GM19455 (cell line): ENCODE data around the gene MSH4.
"Not testable (repeated sequence)": the region's sequence is repeated elsewhere in the genome, so short reads cannot be mapped to it uniquely, and the experiment has no call there.

ENCODE experiments used
- ATAC-seq: cut with Tn5 transposase; IDR thresholded peaks from one replicate; pipeline ENCODE4 v1.9.1; 2021; ENCODE audit not compliant: unreplicated experiment

MSH4 gene

DNA sequence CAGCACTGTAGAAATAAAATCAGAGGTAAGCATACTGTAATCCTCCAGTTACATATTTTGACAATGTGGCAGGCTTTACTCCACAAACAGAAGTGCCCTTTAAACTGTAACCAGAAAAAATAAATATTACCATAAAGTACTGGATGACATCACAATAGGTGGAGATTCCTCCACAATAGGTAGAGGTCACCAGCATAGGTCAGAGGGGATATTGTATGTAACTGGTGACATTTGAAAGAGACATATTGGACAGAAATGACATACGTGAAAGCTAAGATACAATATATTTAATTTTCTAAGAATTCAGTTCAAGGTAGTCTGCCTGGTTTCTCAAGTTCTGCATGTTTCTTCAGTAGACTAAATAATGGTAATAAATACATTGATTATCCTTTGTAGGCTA is 135.6 kb downstream of the MSH4 start, which contains the start of gene ASB17:
Gene ASB17 (minus strand): TSS at position 101 of the 400 bp plus-strand sequence. CDS start 113 bp downstream, outside the sequence.
- no peak for ATAC-seq

DNA sequence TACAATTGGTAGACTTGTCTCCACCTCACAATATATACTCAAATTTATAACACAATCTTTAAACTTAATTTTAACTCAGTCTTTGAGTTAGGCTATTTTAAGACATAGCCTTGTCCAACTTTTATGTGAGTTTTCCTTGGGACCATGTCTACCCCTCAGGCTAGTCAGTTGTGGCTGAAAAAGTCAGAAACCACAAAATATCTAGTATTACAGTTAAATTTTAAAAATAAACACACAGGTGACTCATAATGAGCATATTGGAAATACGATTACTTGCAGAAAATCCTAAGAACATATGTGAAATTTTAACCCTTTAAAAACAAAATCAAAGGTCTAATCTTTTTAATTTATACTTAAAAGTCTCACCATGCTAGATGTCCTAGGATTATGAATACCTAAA is 140.4 kb downstream of the MSH4 start:
- no peak for ATAC-seq

DNA sequence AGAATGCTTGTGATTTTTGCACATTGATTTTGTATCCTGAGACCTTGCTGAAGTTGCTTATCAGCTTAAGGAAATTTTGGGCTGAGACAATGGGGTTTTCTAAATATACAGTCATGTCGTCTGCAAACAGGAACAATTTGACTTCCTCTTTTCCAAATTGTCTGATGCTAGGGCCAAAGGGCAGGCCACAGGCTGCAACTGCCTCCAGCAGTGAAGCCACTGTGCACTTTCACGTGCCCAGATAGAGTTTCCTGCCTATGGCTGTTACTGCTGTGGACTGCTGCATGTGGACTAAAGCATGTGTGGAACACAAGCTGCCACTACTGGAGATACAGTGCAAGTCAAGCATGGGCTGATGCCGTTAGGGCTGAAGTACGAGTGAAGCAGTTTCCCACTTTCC is 146.4 kb downstream of the MSH4 start:
- not testable (repeated sequence) for ATAC-seq

DNA sequence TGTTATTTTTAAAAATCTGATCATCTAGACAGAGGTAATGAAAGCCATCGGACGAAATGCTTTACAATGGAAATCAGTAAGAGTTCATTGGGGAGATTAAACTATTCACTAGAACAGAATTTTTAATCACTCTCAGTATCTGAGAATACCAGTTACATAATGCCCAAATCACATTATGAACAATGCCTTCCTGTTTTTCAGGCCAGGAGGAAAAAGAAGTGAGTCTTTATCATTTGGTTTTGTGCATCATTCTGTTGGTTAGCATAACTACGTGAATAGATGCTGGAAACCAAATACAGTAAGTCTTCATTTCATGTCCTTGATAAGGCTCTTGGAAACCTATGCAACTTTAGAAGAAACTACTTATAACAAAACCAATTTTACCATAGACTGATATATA is 153.5 kb downstream of the MSH4 start:
- no peak for ATAC-seq

DNA sequence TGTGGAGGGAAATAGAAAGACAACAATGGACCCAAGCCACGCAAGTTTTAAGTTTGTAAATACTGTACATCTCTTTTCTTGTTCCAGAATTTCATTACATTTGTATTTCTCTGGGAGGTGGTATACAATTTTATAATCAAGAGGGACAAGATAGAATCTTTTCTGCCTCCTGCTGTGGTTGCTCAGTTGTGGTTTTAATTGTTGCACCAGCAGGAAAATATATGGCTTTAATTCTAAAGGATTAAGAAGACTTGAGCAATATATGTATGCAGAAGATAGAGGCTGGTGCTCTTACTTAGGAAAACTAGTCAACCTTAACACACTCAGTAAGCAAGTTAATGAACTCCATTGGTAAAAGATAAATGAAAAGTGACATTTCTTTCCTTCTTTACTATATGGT is 155.3 kb downstream of the MSH4 start:
- no peak for ATAC-seq

DNA sequence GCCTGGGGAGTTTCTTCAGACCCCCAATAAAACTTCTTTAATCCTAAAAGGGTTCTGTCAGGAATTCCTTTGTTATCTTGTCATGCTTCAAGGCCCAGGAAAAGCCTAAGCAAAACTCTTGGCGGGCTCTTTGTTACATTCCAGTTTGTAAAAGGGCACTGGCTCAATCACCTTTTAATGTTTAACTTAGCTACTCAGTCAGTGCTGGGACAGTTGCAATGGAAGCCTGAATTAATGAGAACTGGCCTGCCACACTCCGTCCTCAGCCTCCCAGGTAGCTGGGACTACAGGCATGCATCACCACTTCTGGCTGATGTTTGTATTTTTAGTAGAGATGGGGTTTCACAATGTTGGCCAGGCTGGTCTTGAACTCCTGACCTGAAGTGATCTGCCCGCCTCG is 156.8 kb downstream of the MSH4 start:
- ATAC-seq, result no peak

DNA sequence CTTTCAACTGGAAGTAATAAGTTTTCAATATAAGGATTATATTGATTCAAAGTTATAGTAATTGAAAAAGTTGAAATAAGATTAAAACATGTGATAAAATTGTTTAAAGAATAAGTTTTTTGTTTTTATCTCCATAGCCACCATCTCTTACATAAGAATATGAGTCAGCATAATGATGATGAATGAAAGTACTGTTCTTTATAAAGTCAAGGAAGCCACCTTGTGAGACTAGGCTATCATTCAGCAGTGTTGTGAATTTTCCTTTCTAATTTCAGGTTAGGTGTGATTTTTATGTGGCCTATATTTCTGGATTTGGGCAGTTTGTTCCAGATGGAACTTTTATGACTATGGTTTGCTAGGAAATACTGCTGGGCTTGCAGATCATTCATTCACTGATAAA is 157.9 kb downstream of the MSH4 start:
- ATAC-seq, result no peak
